ENCODE data around the gene RAB3IL1. TPM values are rescaled to one million over a fixed set of nuclear protein-coding genes. Genes with fewer than 3 reads are reported as not detected.
A peak's percentile ranks its signal among the peaks of the same experiment; 100 is the strongest.

The RAB3IL1 gene
- total RNA-seq, 1 donor from 2014 or later: 9.0 TPM

GRCh38 chr11:61863548-61864081, 53.8 kb downstream of the RAB3IL1 start:
- DNase-seq: no peak

- DNase-seq: no peak
Observed at GRCh38 chr11:61862714-61863547, 54.4 kb downstream of the RAB3IL1 start.

- no peak for DNase-seq
Observed at GRCh38 chr11:61861634-61862033, 55.7 kb downstream of the RAB3IL1 start.

GRCh38 chr11:61860054-61860903, 57.1 kb downstream of the RAB3IL1 start:
- peak; percentile 32 for DNase-seq

- no peak for DNase-seq
Observed at GRCh38 chr11:61855939-61856680, 61.3 kb downstream of the RAB3IL1 start.

- no peak for DNase-seq
Observed at GRCh38 chr11:61854966-61855714, 62.2 kb downstream of the RAB3IL1 start.

GRCh38 chr11:61854206-61854895, 63.0 kb downstream of the RAB3IL1 start:
- no peak for DNase-seq

- no peak for DNase-seq
Observed at GRCh38 chr11:61853698-61854169, 63.6 kb downstream of the RAB3IL1 start.

- no peak for DNase-seq
Observed at GRCh38 chr11:61851900-61852295, 65.5 kb downstream of the RAB3IL1 start.

- DNase-seq: no peak
Observed at GRCh38 chr11:61851113-61851899, 66.1 kb downstream of the RAB3IL1 start.

GRCh38 chr11:61850687-61851086, 66.7 kb downstream of the RAB3IL1 start:
- DNase-seq: no peak

GRCh38 chr11:61848631-61849030, 68.7 kb downstream of the RAB3IL1 start:
- no peak for DNase-seq

GRCh38 chr11:61847914-61848581, 69.3 kb downstream of the RAB3IL1 start:
- no peak for DNase-seq

Other genes starting within 250 kb of the RAB3IL1 start
- 4.4 and 4.7 TPM in 2 replicates for gene DAGLA, start 237.2 kb downstream of the RAB3IL1 start, total RNA-seq
- 0.17 and 0.28 TPM in 2 replicates for gene MYRF, start 164.9 kb downstream of the RAB3IL1 start, total RNA-seq
- 27.9 and 41.0 TPM in 2 replicates for gene TMEM258, start 125.0 kb downstream of the RAB3IL1 start, total RNA-seq
- 27.4 and 48.5 TPM in 2 replicates for gene FEN1, start 124.7 kb downstream of the RAB3IL1 start, total RNA-seq
- gene FADS1, start 100.6 kb downstream of the RAB3IL1 start, total RNA-seq: 34.9 and 73.6 TPM in 2 replicates
- 75.9 and 253 TPM in 2 replicates for gene FADS2, start 89.3 kb downstream of the RAB3IL1 start, total RNA-seq
- gene FADS3, start 26.0 kb downstream of the RAB3IL1 start, total RNA-seq: 128 and 242 TPM in 2 replicates
- 0.05 TPM in 1 of 2 replicates, not detected in the other for gene BEST1, start 32.8 kb upstream of the RAB3IL1 start, total RNA-seq
- gene FTH1, start 50.1 kb upstream of the RAB3IL1 start, total RNA-seq: 742 and 1,944 TPM in 2 replicates
- 17.0 and 51.2 TPM in 2 replicates for gene INCENP, start 206.4 kb upstream of the RAB3IL1 start, total RNA-seq

Data from dermis blood vessel endothelial cell (primary cell).